HEK293 (cell line): ENCODE data around the gene MTHFD1.
A peak's percentile ranks its signal among the peaks of the same experiment; 100 is the strongest.

Source experiments
- CTCF ChIA-PET: fragments of 350-600 bp; formaldehyde crosslinking; extraction: SDS; loops from one replicate; lab custom pipeline; 2021; ENCODE audit warnings: antibody characterized with exemption; lab: Yijun Ruan, JAX
- POLR2A ChIA-PET: fragments of 300-600 bp; formaldehyde crosslinking; extraction: SDS; loops from one replicate; lab custom pipeline; 2020; ENCODE audit warnings: antibody characterized with exemption, inconsistent platforms; lab: Yijun Ruan, JAX
- H3K27ac ChIP-seq: fragments of 200-500 bp; sonication (Bioruptor generic); 2 replicates; pipeline ENCODE4 v1.5.1; 2014; ENCODE audit warnings: low read depth, low read length, control low read depth, inconsistent platforms; ENCODE audit errors: extremely low read depth
- H3K36me3 ChIP-seq, 2 experiments: fragments of 200-500 bp in 1 of 2; sonication (Bioruptor generic) in 1 of 2; 1 replicate in 1 of 2; 2 replicates in 1 of 2; pipeline ENCODE4 v1.5.1; 2014 to 2017; ENCODE audit warnings: inconsistent platforms in 2 of 2, low read length in 2 of 2; ENCODE audit not compliant: control insufficient read depth in 2 of 2, insufficient read depth in 1 of 2
- H3K4me1 ChIP-seq: fragments of 200-500 bp; sonication (Bioruptor generic); 2 replicates; pipeline ENCODE4 v1.5.1; 2014; ENCODE audit warnings: mild to moderate bottlenecking, low read length, inconsistent platforms; ENCODE audit not compliant: control insufficient read depth, insufficient read depth
- H3K4me3 ChIP-seq: 2 replicates; pipeline ENCODE4 v1.5.1; 2011; ENCODE audit warnings: low read depth, mild to moderate bottlenecking, control low read depth, low read length, moderate library complexity
- H3K9me3 ChIP-seq: fragments of 200-500 bp; sonication (Bioruptor generic); 2 replicates; pipeline ENCODE4 v1.5.1; 2014; ENCODE audit warnings: low read depth, low read length, inconsistent platforms; ENCODE audit not compliant: control insufficient read depth, insufficient read depth
- GLI2 ChIP-seq: fragments of 450-650 bp; formaldehyde crosslinking; IDR thresholded peaks from 2 replicates; pipeline ENCODE4; 2017; ENCODE audit warnings: missing biosample characterization, missing genetic modification characterization, low read depth, borderline replicate concordance
- HOXD13 ChIP-seq: sonication (generic); formaldehyde crosslinking; IDR thresholded peaks from 2 replicates; pipeline ENCODE4 v1.8.0; 2022; ENCODE audit warnings: missing genetic modification reagents, borderline replicate concordance
- SALL2 ChIP-seq: fragments of 450-650 bp; formaldehyde crosslinking; IDR thresholded peaks from 2 replicates; pipeline ENCODE4 v1.5.0; 2017; ENCODE audit warnings: missing biosample characterization, mild to moderate bottlenecking, missing genetic modification characterization, borderline replicate concordance
- SCRT2 ChIP-seq: fragments of 450-650 bp; formaldehyde crosslinking; IDR thresholded peaks from 2 replicates; pipeline ENCODE4 v1.5.1; 2016; ENCODE audit warnings: missing biosample characterization, missing genetic modification characterization
- ZBTB1 ChIP-seq: fragments of 450-650 bp; formaldehyde crosslinking; IDR thresholded peaks from 2 replicates; pipeline ENCODE4 v1.5.1; 2016; ENCODE audit warnings: missing biosample characterization, missing genetic modification characterization
- ZBTB17 ChIP-seq: fragments of 450-650 bp; formaldehyde crosslinking; IDR thresholded peaks from 2 replicates; pipeline ENCODE4 v1.5.1; 2016; ENCODE audit warnings: missing biosample characterization, missing genetic modification characterization
- ZFP3 ChIP-seq: fragments of 450-650 bp; formaldehyde crosslinking; IDR thresholded peaks from 2 replicates; pipeline ENCODE4 v1.5.1; 2016; ENCODE audit warnings: low read depth, missing biosample characterization, missing genetic modification characterization
- ZNF121 ChIP-seq: fragments of 450-650 bp; formaldehyde crosslinking; IDR thresholded peaks from 2 replicates; pipeline ENCODE4 v1.5.1; 2016; ENCODE audit warnings: missing biosample characterization, missing genetic modification characterization
- ZNF16 ChIP-seq: fragments of 450-650 bp; formaldehyde crosslinking; IDR thresholded peaks from 2 replicates; pipeline ENCODE4 v1.5.1; 2016; ENCODE audit warnings: low read depth, missing biosample characterization, missing genetic modification characterization
- ZNF169 ChIP-seq: fragments of 450-650 bp; formaldehyde crosslinking; IDR thresholded peaks from 2 replicates; pipeline ENCODE4 v1.5.1; 2016; ENCODE audit warnings: missing biosample characterization, missing genetic modification characterization
- ZNF214 ChIP-seq: fragments of 450-650 bp; formaldehyde crosslinking; IDR thresholded peaks from 2 replicates; pipeline ENCODE4 v1.5.1; 2017; ENCODE audit warnings: missing biosample characterization, mild to moderate bottlenecking, missing genetic modification characterization, borderline replicate concordance
- ZNF239 ChIP-seq: fragments of 450-650 bp; formaldehyde crosslinking; IDR thresholded peaks from 2 replicates; pipeline ENCODE4 v1.5.1; 2016; ENCODE audit warnings: missing biosample characterization, missing genetic modification characterization
- ZNF354C ChIP-seq: fragments of 450-650 bp; formaldehyde crosslinking; IDR thresholded peaks from 2 replicates; pipeline ENCODE4 v1.5.1; 2016; ENCODE audit warnings: missing biosample characterization, missing genetic modification characterization, low read depth, borderline replicate concordance
- ZNF394 ChIP-seq: fragments of 450-650 bp; formaldehyde crosslinking; IDR thresholded peaks from 2 replicates; pipeline ENCODE4 v1.5.1; 2016; ENCODE audit warnings: missing biosample characterization, missing genetic modification characterization, mild to moderate bottlenecking, moderate library complexity, borderline replicate concordance
- ZNF426 ChIP-seq: fragments of 450-650 bp; formaldehyde crosslinking; IDR thresholded peaks from 2 replicates; pipeline ENCODE4 v1.5.1; 2017; ENCODE audit warnings: missing biosample characterization, missing genetic modification characterization, mild to moderate bottlenecking, inconsistent platforms, moderate library complexity
- ZNF549 ChIP-seq: fragments of 450-650 bp; IDR thresholded peaks from 2 replicates; pipeline ENCODE4 v1.5.1; 2018; ENCODE audit warnings: missing biosample characterization, missing genetic modification characterization, mild to moderate bottlenecking, inconsistent platforms, moderate library complexity
- ZNF621 ChIP-seq: fragments of 450-650 bp; formaldehyde crosslinking; IDR thresholded peaks from 2 replicates; pipeline ENCODE4 v1.5.1; 2017; ENCODE audit warnings: missing biosample characterization, missing genetic modification characterization
- ZNF670 ChIP-seq: fragments of 450-650 bp; formaldehyde crosslinking; IDR thresholded peaks from 2 replicates; pipeline ENCODE4 v1.5.1; 2016; ENCODE audit warnings: missing biosample characterization, missing genetic modification characterization, low read depth
- ZNF76 ChIP-seq: fragments of 450-650 bp; formaldehyde crosslinking; IDR thresholded peaks from 2 replicates; pipeline ENCODE4; 2016; ENCODE audit warnings: low read depth, missing biosample characterization, missing genetic modification characterization, borderline replicate concordance
- ZSCAN30 ChIP-seq: fragments of 450-650 bp; IDR thresholded peaks from 2 replicates; pipeline ENCODE4 v1.5.1; 2018; ENCODE audit warnings: missing biosample characterization, mild to moderate bottlenecking, missing genetic modification characterization, moderate library complexity
- TF ChIP-seq, protein P1 (sequence below): fragments of 450-650 bp; formaldehyde crosslinking; IDR thresholded peaks from 2 replicates; pipeline ENCODE4 v1.5.1; 2017; ENCODE audit warnings: missing biosample characterization, missing genetic modification characterization

MTHFD1 gene

DNA sequence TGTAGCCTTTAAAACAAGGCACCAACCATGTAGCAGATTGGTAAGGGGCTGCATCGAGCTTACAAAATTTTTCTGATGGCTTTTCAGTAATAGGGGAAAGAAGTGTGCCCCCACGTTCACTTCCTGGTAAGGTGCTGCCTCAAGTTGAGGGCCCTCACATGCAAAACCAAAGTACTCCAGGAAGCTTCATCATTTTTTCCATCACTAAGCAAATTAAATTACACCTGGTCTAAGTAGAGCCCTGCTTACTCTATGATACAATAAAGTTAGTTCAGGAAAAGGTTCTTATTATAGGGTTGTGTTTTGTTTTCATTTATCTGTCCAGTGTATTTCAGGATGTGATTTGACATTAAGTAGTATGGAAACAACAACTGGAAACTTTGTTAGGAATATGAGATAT is 62.1 kb downstream of the MTHFD1 start:
- ChIA-PET CTCF (interaction anchor here (1.8 kb wide), 1 partner anchor 20 kb away, joined by 6 read pairs; no protein-coding TSS in a partner anchor), POLR2A (no interaction called here)
- Histone ChIP-seq H3K4me3 (no peak overlapping the region), H3K9me3 (no peaks in the 10 kb centered on the region), H3K4me1 (no peaks in the 10 kb centered on the region), H3K36me3 (peaks cover 72 to 88% of the 10 kb centered on the region in 2 experiments), H3K27ac (no peak overlapping the region)
- TF ChIP-seq, protein P1, sequence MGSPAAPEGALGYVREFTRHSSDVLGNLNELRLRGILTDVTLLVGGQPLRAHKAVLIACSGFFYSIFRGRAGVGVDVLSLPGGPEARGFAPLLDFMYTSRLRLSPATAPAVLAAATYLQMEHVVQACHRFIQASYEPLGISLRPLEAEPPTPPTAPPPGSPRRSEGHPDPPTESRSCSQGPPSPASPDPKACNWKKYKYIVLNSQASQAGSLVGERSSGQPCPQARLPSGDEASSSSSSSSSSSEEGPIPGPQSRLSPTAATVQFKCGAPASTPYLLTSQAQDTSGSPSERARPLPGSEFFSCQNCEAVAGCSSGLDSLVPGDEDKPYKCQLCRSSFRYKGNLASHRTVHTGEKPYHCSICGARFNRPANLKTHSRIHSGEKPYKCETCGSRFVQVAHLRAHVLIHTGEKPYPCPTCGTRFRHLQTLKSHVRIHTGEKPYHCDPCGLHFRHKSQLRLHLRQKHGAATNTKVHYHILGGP (tag by site-specific recombination) = no peak
- TF ChIP-seq ZNF354C (tag by site-specific recombination) = no peak
- TF ChIP-seq ZNF16 = no peak
- no peak for TF ChIP-seq ZNF214 (tag by site-specific recombination)
- no peak for TF ChIP-seq SALL2 (tag by site-specific recombination)
- TF ChIP-seq ZNF239 (tag by site-specific recombination) = no peak
- TF ChIP-seq HOXD13 (CRISPR knock-in tag) = no peak
- no peak for TF ChIP-seq ZNF670 (tag by site-specific recombination)
- TF ChIP-seq ZNF621 (tag by site-specific recombination) = no peak
- no peak for TF ChIP-seq ZNF549 (tag by site-specific recombination)
- TF ChIP-seq ZNF169 (tag by site-specific recombination) = no peak

DNA sequence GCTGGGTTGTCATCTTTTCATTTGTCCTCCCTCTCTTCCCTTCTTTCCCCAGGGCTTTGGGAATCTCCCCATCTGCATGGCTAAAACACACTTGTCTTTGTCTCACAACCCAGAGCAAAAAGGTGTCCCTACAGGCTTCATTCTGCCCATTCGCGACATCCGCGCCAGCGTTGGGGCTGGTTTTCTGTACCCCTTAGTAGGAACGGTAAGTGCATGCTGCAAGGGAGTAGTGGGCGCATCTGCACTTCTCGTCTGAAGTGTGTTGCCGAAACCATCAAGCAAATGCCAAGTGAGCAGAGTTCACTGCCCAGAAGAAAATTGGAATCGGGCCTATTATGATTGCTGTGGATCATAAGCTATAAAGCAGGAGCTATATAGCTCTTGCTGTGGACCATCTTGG is 66.5 kb downstream of the MTHFD1 start:
- H3K4me3 ChIP-seq = no peak overlapping the region
- TF ChIP-seq ZBTB17 (tag by site-specific recombination) = no peak
- TF ChIP-seq ZNF394 (tag by site-specific recombination) = no peak
- TF ChIP-seq ZNF76 (tag by site-specific recombination) = no peak
- TF ChIP-seq ZSCAN30 (tag by site-specific recombination) = no peak
- no peak for TF ChIP-seq ZNF121 (tag by site-specific recombination)
- no peak for TF ChIP-seq ZNF426 (tag by site-specific recombination)
- TF ChIP-seq GLI2 = no peak
- no peak for TF ChIP-seq ZBTB1
- H3K36me3 ChIP-seq = peaks cover 59 to 92% of the 10 kb centered on the region in 2 experiments
- no peak overlapping the region for H3K27ac ChIP-seq
- CTCF ChIA-PET = interaction anchor here (1.0 kb wide), 1 partner anchor 25 kb away, joined by 3 read pairs; no protein-coding TSS in a partner anchor
- no peaks in the 10 kb centered on the region for H3K4me1 ChIP-seq
- POLR2A ChIA-PET = no interaction called here
- H3K9me3 ChIP-seq = no peaks in the 10 kb centered on the region

DNA sequence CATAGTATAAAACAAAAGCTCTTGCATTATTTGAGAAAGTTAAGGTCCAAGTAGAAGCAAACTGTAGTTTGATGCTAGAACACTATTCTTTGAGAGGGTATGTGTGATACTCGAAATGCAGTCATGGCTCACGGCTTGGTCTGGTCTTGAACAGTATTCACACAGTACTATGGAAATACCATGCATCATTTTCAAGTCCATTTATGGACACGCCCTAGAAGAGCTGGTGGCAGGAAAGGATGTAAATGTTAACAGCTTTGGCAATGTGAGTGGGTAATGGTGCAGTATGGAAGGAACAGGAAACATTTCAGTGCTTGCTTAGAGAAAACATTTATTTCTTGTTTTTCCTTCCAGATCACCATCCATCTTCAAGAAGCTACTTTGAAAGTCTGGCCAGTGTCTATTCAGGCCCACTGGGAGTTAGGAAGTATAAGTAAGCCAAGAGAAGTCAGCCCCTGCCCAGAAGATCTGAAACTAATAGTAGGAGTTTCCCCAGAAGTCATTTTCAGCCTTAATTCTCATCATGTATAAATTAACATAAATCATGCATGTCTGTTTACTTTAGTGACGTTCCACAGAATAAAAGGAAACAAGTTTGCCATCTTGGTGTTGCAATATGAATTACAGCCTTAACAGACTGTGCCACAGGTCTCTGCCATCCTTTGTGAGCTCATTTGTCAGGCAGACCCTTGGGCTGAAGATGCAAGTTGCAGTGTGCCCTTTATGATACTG is 71.4 kb downstream of the MTHFD1 start:
- Histone ChIP-seq H3K4me3 (no peak overlapping the region), H3K9me3 (no peaks in the 10 kb centered on the region), H3K36me3 (peaks cover 26 to 80% of the 10 kb centered on the region in 2 experiments), H3K27ac (no peak overlapping the region), H3K4me1 (no peaks in the 10 kb centered on the region)
- ChIA-PET POLR2A (no interaction called here), CTCF (interaction anchor here (2.0 kb wide), 1 partner anchor 29 kb away, joined by 5 read pairs; no protein-coding TSS in a partner anchor)
- peak; percentile 29; the same call in 1 of the 2 replicates for TF ChIP-seq SCRT2 (tag by site-specific recombination)
- no peak for TF ChIP-seq ZFP3 (tag by site-specific recombination)
